ENCODE data around the gene WDPCP. TPM values are rescaled to one million over a fixed set of nuclear protein-coding genes. Genes with fewer than 3 reads are reported as not detected.

Gene WDPCP
- total and polyA plus RNA-seq, 2 of the 13 experiments (the other 11 are each of a cell fraction or from before 2014, with no cell fraction given) = 2.9 to 5.2 TPM

GRCh38 chr2:63436488-63436887, 151.8 kb downstream of the WDPCP start:
- DNase-seq (ENCODE audit: low spot score) (peak; percentile 12), FAIRE-seq (no peak), ATAC-seq (peak; percentile 77)
- no TSS peak for BruUV-seq (replicated peaks)
- no peaks in the 10 kb centered on the region for H3K9me3 ChIP-seq (ENCODE audit: low read length)
- H4K20me1 ChIP-seq (ENCODE audit: insufficient read depth, low read length) = no peaks in the 10 kb centered on the region
- no peaks in the 10 kb centered on the region for H3K4me1 ChIP-seq (ENCODE audit: insufficient read depth, low read length)
- H2AFZ ChIP-seq (ENCODE audit: low read length) = no peak overlapping the region
- in situ Hi-C loops (cut with HindIII; ENCODE audit: extremely low pct_ligation_motif_present, low pct_unique_long_range_greater_than_20kb) (no loop called here), intact Hi-C loops (cut with micrococcal nuclease; ENCODE audit: unreplicated experiment) (no loop called here)
- H3K36me3 ChIP-seq (replicated peaks in 1 of 2; ENCODE audit: control insufficient read depth in 1 of 2, insufficient read depth in 2 of 2, low read length in 2 of 2) = no peaks in the 10 kb centered on the region
- H3K4me3 ChIP-seq (replicated peaks in 1 of 3; ENCODE audit: insufficient read depth in 1 of 3, low read depth in 2 of 3, low read length in 3 of 3) = no peak overlapping the region
- ChIA-PET CTCF (ENCODE audit: low intra/inter-chr PET ratio, low total read pairs) (no interaction called here), POLR2A (no interaction called here)
- H3K9ac ChIP-seq (ENCODE audit: insufficient read depth, low read depth, low read length) = no peak overlapping the region
- no peak overlapping the region for H3K4me2 ChIP-seq (ENCODE audit: low read depth, low read length)
- no peaks in the 10 kb centered on the region for H3K27me3 ChIP-seq (ENCODE audit: control insufficient read depth in 1 of 2, insufficient read depth in 2 of 2, low read length in 2 of 2)
- H3K27ac ChIP-seq (ENCODE audit: extremely low read length, insufficient read depth, low read length) = no peak overlapping the region
- no peaks in the 10 kb centered on the region for H3K79me2 ChIP-seq (ENCODE audit: insufficient read depth, low read length)
- TF ChIP-seq TARDBP (CRISPR knock-in tag; IDR thresholded peaks at IDR 0.05) (no peak), ELK4 (CRISPR knock-in tag; IDR thresholded peaks at IDR 0.05; ENCODE audit: borderline replicate concordance) (no peak), MAFF (IDR thresholded peaks at IDR 0.05; ENCODE audit: low read depth, low read length) (0 out of 2 replicates have a peak, but pooled peaks have one; percentile 19)

- Histone ChIP-seq H3K9ac (ENCODE audit: insufficient read depth, low read depth, low read length) (no peak overlapping the region), H3K27me3 (ENCODE audit: control insufficient read depth in 1 of 2, insufficient read depth in 2 of 2, low read length in 2 of 2) (no peaks in the 10 kb centered on the region), H3K4me3 (replicated peaks in 1 of 3; ENCODE audit: insufficient read depth in 1 of 3, low read depth in 2 of 3, low read length in 3 of 3) (no peak overlapping the region), H3K4me1 (ENCODE audit: insufficient read depth, low read length) (no peaks in the 10 kb centered on the region), H4K20me1 (ENCODE audit: insufficient read depth, low read length) (no peaks in the 10 kb centered on the region), H3K79me2 (ENCODE audit: insufficient read depth, low read length) (no peaks in the 10 kb centered on the region), H3K27ac (ENCODE audit: extremely low read length, insufficient read depth, low read length) (no peak overlapping the region), H3K9me3 (ENCODE audit: low read length) (no peaks in the 10 kb centered on the region), H3K4me2 (ENCODE audit: low read depth, low read length) (no peak overlapping the region), H3K36me3 (replicated peaks in 1 of 2; ENCODE audit: control insufficient read depth in 1 of 2, insufficient read depth in 2 of 2, low read length in 2 of 2) (no peaks in the 10 kb centered on the region), H2AFZ (ENCODE audit: low read length) (no peak overlapping the region)
- ChIA-PET CTCF (ENCODE audit: low intra/inter-chr PET ratio, low total read pairs) (no interaction called here), POLR2A (no interaction called here)
- DNase-seq (ENCODE audit: low spot score) = no peak
- FAIRE-seq = no peak
- WGBS (ENCODE audit: low lambda C conversion rate) = 62% methylated on average over 1 of the region's 1 CpG
- ATAC-seq = no peak
- BruUV-seq (replicated peaks) = no TSS peak
- intact Hi-C loops (cut with micrococcal nuclease; ENCODE audit: unreplicated experiment) = no loop called here
- TF ChIP-seq MXD1 (CRISPR knock-in tag; IDR thresholded peaks at IDR 0.05) (no peak), ZNF138 (CRISPR knock-in tag; IDR thresholded peaks at IDR 0.05; ENCODE audit: low read depth) (no peak), TBP (CRISPR knock-in tag; IDR thresholded peaks at IDR 0.05) (no peak), SKIL (CRISPR knock-in tag; IDR thresholded peaks at IDR 0.05; ENCODE audit: borderline replicate concordance) (no peak), NFKBIZ (CRISPR knock-in tag; IDR thresholded peaks at IDR 0.05) (no peak)
- in situ Hi-C loops (cut with HindIII; ENCODE audit: extremely low pct_ligation_motif_present, low pct_unique_long_range_greater_than_20kb) = no loop called here
Measured at GRCh38 chr2:63435070-63435469, 153.2 kb downstream of the WDPCP start.

Measured in HepG2 (cell line).